ENCODE data around the gene B3GAT3.
"Not testable (repeated sequence)": the region's sequence is repeated elsewhere in the genome, so short reads cannot be mapped to it uniquely, and the experiment has no call there.

B3GAT3 gene

DNA sequence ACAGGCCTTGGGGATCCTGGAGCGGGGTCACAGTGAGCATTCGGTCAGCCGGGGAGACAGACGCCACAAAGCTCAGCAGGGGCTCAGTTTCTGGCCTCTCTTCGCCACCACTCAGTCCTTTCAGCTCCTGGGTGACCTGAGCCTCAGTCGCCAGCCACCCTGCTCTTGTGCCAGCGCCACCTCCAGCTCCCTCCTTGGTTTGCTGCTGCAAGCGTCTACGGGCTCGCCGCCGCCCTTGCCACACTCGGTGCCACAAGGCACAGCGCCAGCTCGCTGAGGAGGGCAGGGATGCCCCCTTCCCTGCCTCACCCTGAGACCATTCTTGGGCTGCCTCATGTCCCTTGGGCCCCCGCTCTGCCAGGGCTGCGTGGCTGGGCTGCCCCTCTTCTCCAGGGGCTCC is 46.6 kb downstream of the B3GAT3 start:
- no peak for DNase-seq

DNA sequence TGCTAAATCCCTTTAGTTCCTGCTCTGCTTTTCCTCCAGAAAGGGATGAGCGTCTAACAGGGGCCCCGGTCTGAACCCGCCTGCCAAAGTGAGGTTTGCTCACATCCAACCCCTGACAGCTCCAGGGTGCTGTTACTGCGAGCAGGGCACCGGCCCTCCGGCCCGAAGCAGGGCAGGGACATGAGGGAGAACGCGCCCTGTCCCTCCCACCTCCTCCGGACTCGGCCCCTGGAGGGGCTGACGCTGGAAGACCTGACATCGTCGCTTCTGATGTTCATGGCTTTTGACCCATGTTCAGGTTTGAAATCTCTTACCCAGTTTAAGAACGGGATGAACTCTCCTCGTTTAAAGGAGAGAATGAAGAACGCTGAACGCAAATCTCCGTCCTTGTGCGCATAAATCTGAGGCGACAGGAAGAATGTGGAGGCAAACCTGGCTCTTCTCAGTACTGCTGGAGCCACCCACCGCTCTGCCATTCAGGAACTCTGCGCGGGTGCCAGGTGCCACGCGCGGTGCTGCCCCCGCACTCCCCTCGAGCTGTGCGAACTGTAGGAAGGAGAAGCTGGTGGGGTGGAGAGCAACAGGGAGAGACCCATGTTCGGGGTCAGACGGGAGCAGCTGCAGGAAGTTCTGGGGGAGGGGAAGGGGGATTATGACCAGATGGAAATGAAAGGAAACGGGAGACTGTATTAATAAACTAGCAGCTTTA is 47.3 kb downstream of the B3GAT3 start:
- peak; percentile 38 for DNase-seq

DNA sequence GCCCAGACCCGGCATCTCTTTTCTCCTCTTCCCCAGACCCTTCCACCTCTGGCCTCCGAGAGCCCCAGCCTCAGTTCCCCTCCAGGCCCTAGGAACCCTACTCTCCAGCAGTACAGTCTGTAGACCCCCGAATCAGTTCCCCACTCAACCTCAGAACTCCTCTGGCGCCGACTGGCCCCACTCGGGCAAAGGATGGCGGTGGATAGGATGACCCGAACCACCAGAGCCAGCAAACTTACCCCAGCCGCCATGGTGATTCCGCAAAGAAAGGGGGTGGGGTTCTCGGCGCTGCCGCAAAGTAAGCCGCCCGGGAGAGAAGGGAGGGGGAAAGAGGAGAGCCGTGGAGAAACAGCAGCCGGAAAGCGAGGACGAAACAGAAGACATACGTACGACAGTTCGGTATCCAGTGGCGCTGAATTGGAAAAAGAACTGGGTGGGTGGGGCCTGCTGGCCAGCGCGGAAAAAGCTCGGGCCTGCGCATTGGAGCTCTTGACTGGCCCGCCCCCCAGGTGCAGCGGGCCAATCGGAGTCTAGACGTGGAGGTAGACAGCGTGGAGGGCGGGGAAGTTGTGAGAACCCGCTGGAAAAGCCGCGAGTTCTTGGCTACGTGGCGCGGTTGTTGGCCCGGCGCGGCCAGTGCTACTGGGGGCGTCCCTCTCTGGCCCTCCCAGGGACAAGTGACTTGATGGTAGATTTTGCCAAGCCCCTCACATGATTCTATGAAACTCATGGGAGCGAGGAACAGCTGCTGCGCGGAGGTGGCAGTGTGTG is 48.0 kb downstream of the B3GAT3 start, which contains the start of gene EEF1G:
TSS of gene EEF1G (minus strand) at position 300 of the 771 bp plus-strand sequence. CDS start at position 251, 49 bp downstream.
- peak; percentile 100 for DNase-seq

- DNase-seq = peak; percentile 12
Measured at GRCh38 chr11:62573006-62573591, 48.7 kb downstream of the B3GAT3 start.

DNA sequence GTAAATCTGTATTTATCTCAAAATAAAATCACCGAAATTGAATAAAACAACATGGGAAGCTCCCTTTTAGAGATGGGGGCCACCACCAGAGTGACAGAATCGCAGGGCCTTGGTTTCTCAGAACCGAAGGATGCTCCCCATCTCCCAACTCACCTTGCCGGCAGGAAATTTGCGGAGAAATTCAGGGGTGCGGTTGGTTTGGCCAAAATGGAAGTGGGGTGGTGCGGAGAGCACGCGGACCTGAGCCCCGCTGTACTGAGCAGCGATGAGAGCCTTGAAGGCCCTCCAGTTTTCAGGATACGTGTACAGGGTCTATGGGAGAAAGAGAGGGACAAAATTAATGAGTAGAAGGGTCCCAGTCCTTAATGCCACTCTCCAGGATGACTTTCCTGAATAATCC is 49.4 kb downstream of the B3GAT3 start:
- DNase-seq = no peak

DNA sequence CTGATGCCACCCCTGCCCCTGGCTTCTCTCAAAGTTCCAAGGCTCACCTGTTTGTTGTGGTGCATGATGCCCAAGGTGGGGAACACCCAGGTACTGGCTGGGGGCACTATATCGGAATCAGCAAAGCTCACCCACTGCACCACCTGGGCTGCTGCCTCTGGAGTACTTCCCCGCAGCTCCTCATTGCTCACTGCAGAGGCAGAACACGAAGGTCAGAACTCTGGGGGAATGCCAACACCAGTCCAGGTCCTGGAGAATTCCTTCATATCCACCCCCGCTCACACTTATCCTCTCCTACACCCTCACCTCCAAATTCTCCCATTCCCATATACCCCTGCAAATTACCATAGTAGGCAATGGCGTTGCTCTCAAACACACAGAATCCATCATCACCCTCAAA is 50.3 kb downstream of the B3GAT3 start:
- not testable (repeated sequence) for DNase-seq

- not testable (repeated sequence) for DNase-seq
Measured at GRCh38 chr11:62570903-62571302, 50.9 kb downstream of the B3GAT3 start.

- no peak for DNase-seq
Measured at GRCh38 chr11:62569611-62570010, 52.2 kb downstream of the B3GAT3 start.

- no peak for DNase-seq
Measured at GRCh38 chr11:62567018-62567633, 54.7 kb downstream of the B3GAT3 start.

- DNase-seq = no peak
Measured at GRCh38 chr11:62566247-62566646, 55.5 kb downstream of the B3GAT3 start.
